Stimulated activated CD4-positive, alpha-beta T cell treated with anti-CD3 and anti-CD28 coated beads, TNF-alpha, amount 100 ng/mL, for 4 hours (primary cell): ENCODE data around the gene ALDH1L1.

Source experiments
- DNase-seq, 3 experiments: peaks; one replicate each; pipeline ENCODE4 v3.0.0-alpha.2; 2020; ENCODE audit warnings: low read depth in 3 of 3

The ALDH1L1 gene

DNA sequence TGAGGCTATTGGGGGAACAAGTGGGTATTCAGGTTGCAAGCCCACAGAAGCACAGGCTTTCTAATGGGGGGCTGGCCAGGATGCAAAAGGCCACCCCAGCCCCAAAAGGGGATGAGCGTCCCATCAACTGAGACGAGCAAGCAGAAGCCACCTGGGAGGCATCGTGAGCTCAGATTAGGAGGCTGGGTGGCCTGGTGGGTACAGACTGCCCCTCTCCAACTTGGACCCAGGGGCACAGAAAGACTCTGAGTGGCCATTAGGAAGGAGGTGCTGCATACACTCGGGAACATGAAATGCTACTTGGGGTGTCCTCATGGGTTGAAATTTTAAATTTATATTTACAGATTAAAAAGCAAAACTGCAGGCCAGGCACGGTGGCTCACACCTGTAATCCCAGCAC lies 125.5 kb downstream of the ALDH1L1 start:
- DNase-seq: no peak

DNA sequence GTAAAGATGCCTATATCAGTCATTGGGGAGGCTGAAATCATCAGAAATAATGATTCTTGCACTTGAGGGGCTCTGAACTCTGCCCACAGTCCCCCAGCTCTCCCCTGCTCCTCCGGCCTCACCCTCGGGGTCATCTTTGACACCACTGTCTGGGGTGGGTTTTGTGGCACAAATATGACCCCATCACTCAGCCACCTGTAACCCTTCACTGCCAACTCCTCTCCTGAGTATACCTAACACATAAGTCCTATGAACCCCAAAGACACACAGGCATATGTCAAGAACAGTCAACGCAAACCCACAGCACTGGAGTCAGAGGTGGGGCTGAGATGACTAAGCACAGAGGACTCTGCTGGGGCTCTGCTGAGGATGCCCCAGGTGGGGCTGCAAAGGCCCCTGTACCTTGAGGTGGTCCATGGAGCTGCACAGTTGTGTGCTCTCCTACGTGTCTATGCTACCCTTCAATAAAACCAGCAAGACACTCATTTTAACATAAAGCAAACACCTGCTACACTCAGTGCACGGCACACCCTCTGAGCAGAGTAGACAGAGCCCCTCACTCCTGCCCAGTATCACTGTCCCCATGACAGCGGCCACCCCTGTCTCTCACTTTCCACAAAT lies 126.3 kb downstream of the ALDH1L1 start:
- DNase-seq: no peak
